H1 (cell line): Measurements from ENCODE around the gene USP7. TPM values are rescaled to one million over a fixed set of nuclear protein-coding genes. Genes with fewer than 3 reads are reported as not detected.

Experiments
- CTCF ChIA-PET: fragments of 300-600 bp; sonication (Branson Sonifier 250); formaldehyde crosslinking; loops from one replicate; lab custom pipeline; 2021; ENCODE audit not compliant: partially characterized antibody; lab: Charles Lee
- POLR2A ChIA-PET: fragments of 300-600 bp; sonication (Branson Sonifier 250); formaldehyde crosslinking; loops from one replicate; lab custom pipeline; 2021; ENCODE audit warnings: inconsistent platforms; ENCODE audit not compliant: partially characterized antibody; lab: Charles Lee
- DNase-seq, 2 experiments: peaks; one replicate each; pipeline versions ENCODE4 v3.0.0 to v3.0.0-alpha.2; 2010 to 2022; ENCODE audit warnings: low spot score in 2 of 2, low read depth in 1 of 2, mixed read lengths in 1 of 2
- FAIRE-seq: peaks from 2 replicates; lab custom pipeline; 2011; peaks lifted over from hg19 to GRCh38; lab: Jason Lieb, UNC
- H2AFZ ChIP-seq: 2 replicates; pipeline ENCODE4 v1.8.1; 2012; ENCODE audit warnings: low read length, inconsistent platforms
- H2AK5ac ChIP-seq: 2 replicates; pipeline ENCODE4 v1.6.1; 2013; ENCODE audit warnings: low read depth, low read length
- H2BK120ac ChIP-seq: replicated peaks from 2 replicates; pipeline ENCODE3; 2013; ENCODE audit warnings: low read depth, low read length, inconsistent platforms
- H2BK12ac ChIP-seq: 2 replicates; pipeline ENCODE4 v1.6.1; 2013; ENCODE audit warnings: low read depth, low read length
- H2BK15ac ChIP-seq: 2 replicates; pipeline ENCODE4 v1.6.1; 2013; ENCODE audit warnings: low read length
- H2BK20ac ChIP-seq: 2 replicates; pipeline ENCODE4 v1.6.1; 2013; ENCODE audit warnings: low read length
- H2BK5ac ChIP-seq: 2 replicates; pipeline ENCODE4 v1.6.1; 2013; ENCODE audit warnings: low read depth, low read length
- H3K14ac ChIP-seq: 2 replicates; pipeline ENCODE4 v1.6.1; 2013; ENCODE audit warnings: inconsistent platforms; ENCODE audit not compliant: insufficient read length
- H3K18ac ChIP-seq: 2 replicates; pipeline ENCODE4 v1.6.1; 2013; ENCODE audit warnings: low read length; ENCODE audit errors: extremely low read depth
- H3K23ac ChIP-seq: 2 replicates; pipeline ENCODE4 v1.6.1; 2013; ENCODE audit warnings: inconsistent platforms; ENCODE audit not compliant: insufficient read length
- H3K23me2 ChIP-seq: 2 replicates; pipeline ENCODE4 v1.6.1; 2013; ENCODE audit warnings: low read depth, low read length
- H3K27ac ChIP-seq: 2 replicates; pipeline ENCODE4 v1.6.1; 2011; ENCODE audit warnings: low read depth, low read length, inconsistent platforms
- H3K27me3 ChIP-seq, 4 experiments: replicated peaks in 1 of 4; 1 replicate in 1 of 4; 2 replicates in 3 of 4; pipeline versions ENCODE4 v1.6.1 to v1.8.1; 2011 to 2013; ENCODE audit warnings: low read length in 3 of 4, mild to moderate bottlenecking in 3 of 4, inconsistent platforms in 2 of 4, mixed read lengths in 2 of 4, moderate library complexity in 1 of 4; ENCODE audit not compliant: control insufficient read depth in 3 of 4, insufficient read depth in 3 of 4; ENCODE audit errors: extremely low read depth in 1 of 4
- H3K36me3 ChIP-seq, 4 experiments: 2 replicates each; pipeline versions ENCODE4 v1.6.1 to v1.8.1; 2011 to 2013; ENCODE audit warnings: mild to moderate bottlenecking in 4 of 4, low read length in 3 of 4, moderate library complexity in 2 of 4, control low read depth in 1 of 4, inconsistent platforms in 1 of 4; ENCODE audit not compliant: insufficient read depth in 4 of 4, control insufficient read depth in 2 of 4
- H3K4ac ChIP-seq: replicated peaks from 2 replicates; pipeline ENCODE3; 2013; ENCODE audit warnings: low read length, low read depth, mixed read lengths, inconsistent platforms; ENCODE audit not compliant: insufficient read length
- H3K4me1 ChIP-seq, 4 experiments: replicated peaks in 1 of 4; 1 replicate in 1 of 4; 2 replicates in 3 of 4; pipeline versions ENCODE4 v1.6.1 to v1.8.1; 2011 to 2013; ENCODE audit warnings: low read length in 3 of 4, inconsistent platforms in 2 of 4, mixed read lengths in 1 of 4; ENCODE audit not compliant: insufficient read depth in 4 of 4, control insufficient read depth in 3 of 4
- H3K4me2 ChIP-seq, 2 experiments: 2 replicates each; pipeline versions ENCODE4 v1.6.1 to v1.8.1; 2011 to 2013; ENCODE audit warnings: low read depth in 2 of 2, low read length in 2 of 2, control low read depth in 1 of 2, inconsistent platforms in 1 of 2, mild to moderate bottlenecking in 1 of 2; ENCODE audit not compliant: insufficient read depth in 1 of 2
- H3K4me3 ChIP-seq, 4 experiments: fragments of 200-600, 300-600 bp in 1 of 4; sonication (generic), shearing (Covaris generic), sonication (Bioruptor Twin) in 1 of 4; 2 replicates each; pipeline versions ENCODE4 v1.5.1 to v1.8.1; 2011 to 2016; ENCODE audit warnings: low read length in 4 of 4, low read depth in 3 of 4, control low read depth in 2 of 4, inconsistent platforms in 2 of 4, mild to moderate bottlenecking in 2 of 4, mixed read lengths in 1 of 4, moderate library complexity in 1 of 4; ENCODE audit not compliant: insufficient read depth in 2 of 4; ENCODE audit errors: extremely low read depth in 1 of 4
- H3K56ac ChIP-seq: replicated peaks from 2 replicates; pipeline ENCODE3; 2013; ENCODE audit warnings: low read depth, mild to moderate bottlenecking, mixed read lengths, low read length, inconsistent platforms; ENCODE audit not compliant: insufficient read length
- H3K79me1 ChIP-seq: 2 replicates; pipeline ENCODE4 v1.6.1; 2013; ENCODE audit warnings: low read depth, low read length, control low read depth
- H3K79me2 ChIP-seq, 2 experiments: 2 replicates each; pipeline versions ENCODE4 v1.6.1 to v1.8.1; 2012 to 2013; ENCODE audit warnings: low read length in 2 of 2, mild to moderate bottlenecking in 2 of 2, inconsistent platforms in 1 of 2; ENCODE audit not compliant: insufficient read depth in 2 of 2, control insufficient read depth in 1 of 2
- H3K9ac ChIP-seq, 4 experiments: replicated peaks in 1 of 4; 1 replicate in 1 of 4; 2 replicates in 3 of 4; pipeline versions ENCODE4 v1.6.1 to v1.8.1; 2011 to 2013; ENCODE audit warnings: low read depth in 3 of 4, low read length in 3 of 4, control low read depth in 2 of 4, mild to moderate bottlenecking in 2 of 4, moderate library complexity in 2 of 4, inconsistent platforms in 1 of 4; ENCODE audit errors: extremely low read depth in 1 of 4
- H3K9me3 ChIP-seq, 2 experiments: 2 replicates each; pipeline versions ENCODE4 v1.6.1 to v1.8.1; 2012 to 2013; ENCODE audit warnings: mild to moderate bottlenecking in 2 of 2, moderate library complexity in 2 of 2, control low read depth in 1 of 2, inconsistent platforms in 1 of 2, low read depth in 1 of 2, low read length in 1 of 2, mixed read lengths in 1 of 2; ENCODE audit not compliant: insufficient read depth in 2 of 2
- H4K20me1 ChIP-seq, 2 experiments: replicated peaks in 1 of 2; 2 replicates each; pipeline versions ENCODE3 to v1.8.1; 2011 to 2013; ENCODE audit warnings: inconsistent platforms in 2 of 2, low read length in 2 of 2, mild to moderate bottlenecking in 1 of 2; ENCODE audit not compliant: insufficient read depth in 2 of 2, control insufficient read depth in 1 of 2
- H4K5ac ChIP-seq: 2 replicates; pipeline ENCODE4 v1.6.1; 2013; ENCODE audit warnings: low read length, low read depth, mixed read lengths, inconsistent platforms; ENCODE audit not compliant: insufficient read length
- H4K8ac ChIP-seq: 2 replicates; pipeline ENCODE4 v1.8.0; 2013; ENCODE audit warnings: mild to moderate bottlenecking, moderate library complexity, low read length, inconsistent platforms; ENCODE audit not compliant: insufficient read depth; ENCODE audit errors: extremely low read depth
- H4K91ac ChIP-seq: replicated peaks from 2 replicates; pipeline ENCODE3; 2013; ENCODE audit warnings: low read length, mixed read lengths, inconsistent platforms; ENCODE audit not compliant: insufficient read length
- CEBPB ChIP-seq: IDR thresholded peaks from 2 replicates; pipeline ENCODE4 v1.6.1; 2012; ENCODE audit warnings: low read depth, low read length
- CHD2 ChIP-seq: IDR thresholded peaks from 2 replicates; pipeline ENCODE4 v1.6.1; 2012; ENCODE audit warnings: low read length, improper control_type of control experiment
- FOSL1 ChIP-seq: IDR thresholded peaks from 2 replicates; pipeline ENCODE4 v1.6.1; 2011; ENCODE audit warnings: mild to moderate bottlenecking, low read depth, low read length, moderate library complexity; ENCODE audit not compliant: insufficient read depth
- HDAC6 ChIP-seq: IDR thresholded peaks from one replicate; pipeline ENCODE4 v1.7.1; 2012; ENCODE audit warnings: low read depth, mild to moderate bottlenecking, inconsistent platforms, low read length, moderate library complexity
- JUND ChIP-seq: IDR thresholded peaks from 2 replicates; pipeline ENCODE4 v1.6.1; 2011; ENCODE audit warnings: mild to moderate bottlenecking, improper control_type of control experiment, low read length
- KDM4A ChIP-seq: IDR thresholded peaks from one replicate; pipeline ENCODE4 v1.7.1; 2012; ENCODE audit warnings: low read depth, mild to moderate bottlenecking, moderate library complexity, low read length, inconsistent platforms; ENCODE audit not compliant: severe bottlenecking
- PHF8 ChIP-seq: fragments of 200-600 bp; sonication (generic); conservative IDR thresholded peaks from 2 replicates; pipeline ENCODE4 v1.7.1; 2012; ENCODE audit warnings: low read depth, mild to moderate bottlenecking, inconsistent platforms, low read length, moderate library complexity
- POU5F1 ChIP-seq: IDR thresholded peaks from 2 replicates; pipeline ENCODE4 v1.6.1; 2011; ENCODE audit warnings: low read depth, mild to moderate bottlenecking, low read length, moderate library complexity
- SIX5 ChIP-seq: IDR thresholded peaks from 2 replicates; pipeline ENCODE4 v1.6.1; 2011; ENCODE audit warnings: mild to moderate bottlenecking, low read depth, low read length
- SP2 ChIP-seq: IDR thresholded peaks from 2 replicates; pipeline ENCODE4 v1.6.1; 2012; ENCODE audit warnings: mild to moderate bottlenecking, low read length, inconsistent platforms
- WGBS, 2 experiments: shearing (Covaris generic) in 1 of 2; methylation state at CpG; one replicate each; pipeline versions ENCODE4 v1.1.6 to v1.1.7; 2013 to 2015; ENCODE audit warnings: low lambda C conversion rate in 2 of 2, mixed read lengths in 2 of 2, inconsistent platforms in 1 of 2, low coverage in 1 of 2, missing lambda C conversion rate in 1 of 2; ENCODE audit not compliant: insufficient replicate concordance in 2 of 2, insufficient coverage in 1 of 2, insufficient read length in 1 of 2; ENCODE audit errors: extremely low coverage in 1 of 2, missing lambda C conversion rate in 1 of 2; 5-methylcytosine and 5-hydroxymethylcytosine counted together
- polyA plus RNA-seq, 7 experiments: library from polyadenylated mRNA; depleted of rRNA in 3 of 7; stranded (reverse) in 5 of 7; unstranded in 2 of 7; fragments of >200 nt in 5 of 7; fragments of 200-250 nt in 2 of 7; gene quantifications; 1 replicate in 5 of 7; 2 replicates in 1 of 7; 4 replicates in 1 of 7; pipeline versions ENCODE4 v1.2.1 to v1.2.3, GENCODE V29; 2011 to 2013; ENCODE audit warnings: missing spikeins in 2 of 7, mixed read lengths in 2 of 7
- total RNA-seq: library from RNA; stranded (reverse); fragmentation: NEBNext Ultra II Directional; extraction: Animal tissue kit (Norgen Biotek cat#: 25700); gene quantifications from 2 replicates; pipeline ENCODE4 v1.2.1, GENCODE V29; 2021

The USP7 gene
- total and polyA plus RNA-seq, 2 of the 8 experiments (the other 6 are each of a cell fraction or from before 2014, with no cell fraction given), result 21.3 to 211 TPM

DNA sequence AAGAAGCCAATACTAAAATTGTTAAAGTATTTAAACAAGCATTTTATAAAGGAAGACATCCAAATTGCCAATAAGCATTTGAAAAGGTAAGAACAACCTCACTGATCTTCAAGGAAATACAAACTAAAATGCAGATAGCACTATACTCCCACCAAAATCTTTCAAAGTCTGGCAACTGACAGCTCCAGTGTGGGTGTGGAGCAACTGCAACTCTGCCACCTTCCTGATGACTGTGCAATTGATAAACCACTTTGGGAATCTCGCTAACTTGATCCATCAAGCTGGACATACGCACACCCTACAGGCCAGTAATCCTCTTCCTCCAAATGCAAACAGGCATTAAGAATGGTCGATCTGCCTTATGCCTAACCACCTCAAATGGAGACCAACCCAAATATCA is 49.6 kb downstream of the USP7 start:
- Histone ChIP-seq H2AFZ (no peak overlapping the region), H3K9me3 (no peaks in the 10 kb centered on the region), H3K4me2 (no peak overlapping the region), H3K36me3 (peaks cover 15 to 70% (median 39%) of the 10 kb centered on the region in 4 experiments), H3K79me2 (peaks cover 0 to 13% of the 10 kb centered on the region in 2 experiments; a peak in 1 of 4 replicates), H2BK15ac (no peak overlapping the region), H2BK5ac (no peak overlapping the region), H3K23me2 (no peaks in the 10 kb centered on the region), H3K23ac (no peak overlapping the region), H4K20me1 (peaks cover 0 to 6% of the 10 kb centered on the region in 2 experiments), H3K18ac (no peak overlapping the region), H4K5ac (no peak overlapping the region), H3K4ac (no peak overlapping the region), H3K56ac (no peak overlapping the region), H3K4me3 (no peak overlapping the region), H3K9ac (no peak overlapping the region), H3K4me1 (no peaks in the 10 kb centered on the region; a peak in 1 of 7 replicates), H3K14ac (no peak overlapping the region), H2BK120ac (no peak overlapping the region), H3K27me3 (no peaks in the 10 kb centered on the region), H2AK5ac (no peak overlapping the region), H3K79me1 (peaks cover 13% of the 10 kb centered on the region), H4K8ac (no peak overlapping the region), H4K91ac (no peak overlapping the region), H3K27ac (no peak overlapping the region), H2BK20ac (no peak overlapping the region), H2BK12ac (no peak overlapping the region)
- no peak for DNase-seq
- ChIA-PET CTCF (interaction anchor here (0.7 to 7.4 kb wide), 6 partner anchors 12 to 115 kb away, joined by 3 to 39 read pairs (median 4); no protein-coding TSS in a partner anchor), POLR2A (no interaction called here)
- FAIRE-seq, result no peak
- WGBS, 2 experiments, result 92% methylated on average over 3 of the region's 3 CpGs; no CpG with 5 or more reads in 1 of the 2 experiments
- TF ChIP-seq JUND, result no peak
- no peak for TF ChIP-seq HDAC6
- TF ChIP-seq SIX5, result no peak
- TF ChIP-seq PHF8, result no peak
- TF ChIP-seq CEBPB, result no peak
- no peak for TF ChIP-seq POU5F1
- TF ChIP-seq CHD2, result no peak
- no peak for TF ChIP-seq KDM4A
- no peak for TF ChIP-seq FOSL1
- no peak for TF ChIP-seq SP2
